ENCODE data around the gene ARFGEF3. TPM values are rescaled to one million over a fixed set of nuclear protein-coding genes. Genes with fewer than 3 reads are reported as not detected.
A peak's percentile ranks its signal among the peaks of the same experiment; 100 is the strongest.

The ARFGEF3 gene
- total RNA-seq, 1 experiment from 2014 or later = 20.1 TPM

- TF ChIP-seq SMAD4 (CRISPR knock-in tag; IDR thresholded peaks at IDR 0.05) (no peak), PREB (CRISPR knock-in tag; IDR thresholded peaks at IDR 0.05; ENCODE audit: borderline replicate concordance) (no peak), GTF2I (CRISPR knock-in tag; conservative IDR thresholded peaks at IDR 0.05) (no peak), NFYB (CRISPR knock-in tag; conservative IDR thresholded peaks at IDR 0.05; ENCODE audit: low read depth) (no peak), MAX (CRISPR knock-in tag; IDR thresholded peaks at IDR 0.05) (no peak), ZNF281 (CRISPR knock-in tag; IDR thresholded peaks at IDR 0.05) (no peak), CREM (CRISPR knock-in tag; IDR thresholded peaks at IDR 0.05) (no peak), FOXJ3 (CRISPR knock-in tag; IDR thresholded peaks at IDR 0.05; ENCODE audit: borderline replicate concordance) (no peak), ZNF317 (CRISPR knock-in tag; IDR thresholded peaks at IDR 0.05; ENCODE audit: borderline replicate concordance, low read depth) (no peak)
Measured at GRCh38 chr6:138219398-138219797, 57.7 kb downstream of the ARFGEF3 start (continued).

GRCh38 chr6:138219901-138220300, 58.2 kb downstream of the ARFGEF3 start:
- H3K4me1 Mint-ChIP-seq = peaks cover 9% of the 10 kb centered on the region
- ATAC-seq = no peak
- no peaks in the 10 kb centered on the region for H3K9me3 Mint-ChIP-seq

GRCh38 chr6:138222901-138223546, 61.3 kb downstream of the ARFGEF3 start:
- no peak for ATAC-seq
- CTCF ChIA-PET = interaction anchor here (0.7 to 1.8 kb wide), 4 partner anchors 9 to 107 kb away, joined by 3 to 6 read pairs (median 4); no protein-coding TSS in a partner anchor
- H3K4me3 Mint-ChIP-seq = no peak overlapping the region

More at GRCh38 chr6:138219901-138220300, 58.2 kb downstream of the ARFGEF3 start:
- ChIA-PET POLR2A (no interaction called here), CTCF (interaction anchor here (1.2 kb wide), 1 partner anchor 9 kb away, joined by 6 read pairs; no protein-coding TSS in a partner anchor)
- Mint-ChIP-seq H3K4me3 (no peak overlapping the region), H3K36me3 (no peaks in the 10 kb centered on the region), H3K27ac (no peak overlapping the region), H3K27me3 (ENCODE audit: low read depth) (no peaks in the 10 kb centered on the region)
- TF ChIP-seq IRF1 (CRISPR knock-in tag; IDR thresholded peaks at IDR 0.05) (no peak), CDX4 (CRISPR knock-in tag; IDR thresholded peaks at IDR 0.05; ENCODE audit: borderline replicate concordance) (no peak), GABPB1 (CRISPR knock-in tag; IDR thresholded peaks at IDR 0.05) (peak; percentile 71)
- no peak for DNase-seq (ENCODE audit: low spot score)

More at GRCh38 chr6:138222901-138223546, 61.3 kb downstream of the ARFGEF3 start:
- no peak for DNase-seq (ENCODE audit: low spot score)
- peaks cover 21% of the 10 kb centered on the region for H3K4me1 Mint-ChIP-seq
- POLR2A ChIA-PET = no interaction called here
- peak; percentile 82 for TF ChIP-seq GABPB1 (CRISPR knock-in tag; IDR thresholded peaks at IDR 0.05)
- no peak for TF ChIP-seq ZNF671 (CRISPR knock-in tag; IDR thresholded peaks at IDR 0.05)
- no peak for TF ChIP-seq FOXJ3 (CRISPR knock-in tag; IDR thresholded peaks at IDR 0.05; ENCODE audit: borderline replicate concordance)
- TF ChIP-seq RORB (CRISPR knock-in tag; IDR thresholded peaks at IDR 0.05) = no peak
- no peak for TF ChIP-seq IRF2 (CRISPR knock-in tag; IDR thresholded peaks at IDR 0.05; ENCODE audit: borderline replicate concordance, low read depth)
- TF ChIP-seq ZNF512 (CRISPR knock-in tag; IDR thresholded peaks at IDR 0.05; ENCODE audit: borderline replicate concordance) = no peak
- no peak for TF ChIP-seq ARID4B (CRISPR knock-in tag; IDR thresholded peaks at IDR 0.05; ENCODE audit: borderline replicate concordance)
- TF ChIP-seq ATF1 (CRISPR knock-in tag; IDR thresholded peaks at IDR 0.05) = no peak
- H3K36me3 Mint-ChIP-seq = no peaks in the 10 kb centered on the region
- H3K27ac Mint-ChIP-seq = no peak overlapping the region
- no peaks in the 10 kb centered on the region for H3K9me3 Mint-ChIP-seq
- no peaks in the 10 kb centered on the region for H3K27me3 Mint-ChIP-seq (ENCODE audit: low read depth)
